GM12801 (cell line): Measurements from ENCODE around the gene PET100.

Experiments used
- CTCF ChIP-seq: IDR thresholded peaks from one replicate; pipeline ENCODE4 v1.5.1; 2011; ENCODE audit warnings: control low read depth; ENCODE audit not compliant: insufficient read length; ENCODE audit errors: extremely low read depth

The PET100 gene, protein sequence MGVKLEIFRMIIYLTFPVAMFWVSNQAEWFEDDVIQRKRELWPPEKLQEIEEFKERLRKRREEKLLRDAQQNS

GRCh38 chr19:7629347-7630054 is at the start of gene PET100, which contains the start of gene XAB2:
TSS of gene PET100 (plus strand) at chr19:7629793. CDS start at chr19:7629834, 41 bp downstream.
TSS of gene XAB2 (minus strand) at chr19:7629545. CDS start at chr19:7629527, 18 bp downstream.
- no peak for TF ChIP-seq CTCF

DNA sequence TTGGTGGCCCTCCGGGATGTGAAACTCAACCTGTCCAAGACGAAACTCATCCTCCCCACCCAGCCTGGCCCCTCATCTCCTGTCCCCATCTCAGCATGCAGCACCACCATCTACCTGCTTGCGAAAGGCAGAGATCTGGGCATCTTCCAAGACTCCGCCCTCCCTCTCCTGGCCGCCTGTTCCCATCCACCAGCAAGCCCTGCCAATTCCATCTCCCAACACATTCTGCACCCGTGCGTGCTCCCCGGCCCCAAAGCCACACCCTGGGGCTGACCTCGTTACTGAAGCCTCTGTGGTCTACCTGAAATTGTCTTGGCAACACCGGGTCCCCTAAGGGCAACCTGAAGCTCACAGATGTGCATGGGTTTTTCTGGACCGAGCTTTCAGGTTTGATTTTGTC is 47.1 kb upstream of the PET100 start:
- TF ChIP-seq CTCF = no peak

GRCh38 chr19:7589822-7590221 is 39.8 kb upstream of the PET100 start:
- TF ChIP-seq CTCF = no peak

GRCh38 chr19:7590256-7590655 is 39.3 kb upstream of the PET100 start:
- no peak for TF ChIP-seq CTCF

- no peak for TF ChIP-seq CTCF
These were observed 34.0 kb upstream of the PET100 start, which contains the start of gene CAMSAP3 for GRCh38 chr19:7595466-7596133. TSS of gene CAMSAP3 (plus strand) at chr19:7595863. CDS start at chr19:7596003, 140 bp downstream.

- no peak for TF ChIP-seq CTCF
These were observed 33.2 kb upstream of the PET100 start for GRCh38 chr19:7596211-7596937.

GRCh38 chr19:7597689-7598088 is 31.9 kb upstream of the PET100 start:
- no peak for TF ChIP-seq CTCF
